Panc1 (cell line): Measurements from ENCODE around the gene WWOX. TPM values are rescaled to one million over a fixed set of nuclear protein-coding genes. Genes with fewer than 3 reads are reported as not detected.

Experiments
- ATAC-seq: fragments of 200-7000 bp; cut with Tn5 transposase; 2 replicates; pipeline ENCODE4 v1.9.1; 2020; ENCODE audit warnings: mild to moderate bottlenecking, moderate library complexity
- BruUV-seq: library from RNA; stranded (reverse); fragments of 400-500 nt; replicated peaks from 2 replicates; lab custom pipeline; 2021; lab: Mats Ljungman, UMichigan
- CTCF ChIA-PET: fragments of 300-600 bp; sonication (Branson Sonifier 250); formaldehyde crosslinking; loops from one replicate; lab custom pipeline; 2022; ENCODE audit warnings: antibody characterized with exemption; lab: Charles Lee
- POLR2A ChIA-PET: fragments of 300-600 bp; sonication (Branson Sonifier 250); formaldehyde crosslinking; loops from one replicate; lab custom pipeline; 2022; ENCODE audit warnings: antibody characterized with exemption; lab: Charles Lee
- DNase-seq: peaks from one replicate; pipeline ENCODE4 v3.0.0-alpha.2; 2010; ENCODE audit warnings: low read depth, low spot score
- H3K27ac ChIP-seq: 2 replicates; pipeline ENCODE4 v1.5.1; 2011; ENCODE audit warnings: mild to moderate bottlenecking, low read length, inconsistent platforms
- H3K27me3 ChIP-seq: fragments of 200-500 bp; sonication (Bioruptor generic); 2 replicates; pipeline ENCODE4 v1.6.0; 2014; ENCODE audit warnings: low read length, inconsistent platforms; ENCODE audit not compliant: control insufficient read depth, insufficient read depth
- H3K36me3 ChIP-seq: fragments of 200-500 bp; sonication (Bioruptor generic); 2 replicates; pipeline ENCODE4 v1.5.1; 2014; ENCODE audit warnings: inconsistent platforms, mild to moderate bottlenecking, low read length, moderate library complexity; ENCODE audit not compliant: control insufficient read depth, insufficient read depth
- H3K4me1 ChIP-seq: 2 replicates; pipeline ENCODE4 v1.5.1; 2011; ENCODE audit warnings: inconsistent platforms, mild to moderate bottlenecking, low read length, moderate library complexity; ENCODE audit not compliant: control insufficient read depth, insufficient read depth
- H3K4me3 ChIP-seq, 2 experiments: 2 replicates each; pipeline ENCODE4 v1.5.1; 2011 to 2012; ENCODE audit warnings: low read depth in 2 of 2, low read length in 2 of 2, mild to moderate bottlenecking in 2 of 2, inconsistent platforms in 1 of 2, moderate library complexity in 1 of 2
- H3K9me3 ChIP-seq: fragments of 200-500 bp; sonication (Bioruptor generic); 2 replicates; pipeline ENCODE4 v1.5.1; 2014; ENCODE audit warnings: low read depth, mild to moderate bottlenecking, inconsistent platforms, low read length, moderate library complexity; ENCODE audit not compliant: control insufficient read depth, insufficient read depth
- POLR2AphosphoS5 ChIP-seq: IDR thresholded peaks from 2 replicates; pipeline ENCODE4 v1.6.1; 2012; ENCODE audit warnings: mild to moderate bottlenecking, low read depth, low read length, moderate library complexity
- REST ChIP-seq, 2 experiments: IDR thresholded peaks; 2 replicates each; pipeline ENCODE4 v1.6.1; 2011 to 2012; ENCODE audit warnings: low read depth in 2 of 2, control low read depth in 1 of 2, low read length in 1 of 2, mild to moderate bottlenecking in 1 of 2, moderate library complexity in 1 of 2; ENCODE audit not compliant: insufficient read depth in 1 of 2
- SIN3A ChIP-seq: IDR thresholded peaks from 2 replicates; pipeline ENCODE4 v1.6.1; 2012; ENCODE audit warnings: low read depth, mild to moderate bottlenecking, low read length, moderate library complexity, borderline replicate concordance; ENCODE audit not compliant: insufficient read depth
- TCF7L2 ChIP-seq: IDR thresholded peaks from 2 replicates; pipeline ENCODE4 v1.6.1; 2011; ENCODE audit warnings: mild to moderate bottlenecking, low read depth, low read length, inconsistent platforms
- in situ Hi-C: cut with HindIII; loops from 2 replicates; pipeline ENCODE4 v1.10.0; 2016; ENCODE audit warnings: low sequenced_read_pairs, low pct_unique_long_range_greater_than_20kb
- intact Hi-C: fragments of 100-400 bp; cut with micrococcal nuclease; formaldehyde crosslinking; loops from one replicate; pipeline ENCODE4 v1.10.0; 2022; ENCODE audit not compliant: unreplicated experiment
- total RNA-seq: library from RNA; stranded (reverse); gene quantifications from one replicate; pipeline ENCODE4 v1.2.1, GENCODE V29; 2021; ENCODE audit not compliant: unreplicated experiment
- TF ChIP-seq, protein P1 (sequence below): fragments of 450-650 bp; IDR thresholded peaks from 2 replicates; pipeline ENCODE4 v1.5.1; 2017; ENCODE audit warnings: mild to moderate bottlenecking

WWOX gene
- total RNA-seq, 1 experiment from 2014 or later = 12.5 TPM

GRCh38 chr16:78693496-78693895, 594.0 kb downstream of the WWOX start:
- H3K4me1 ChIP-seq = no peaks in the 10 kb centered on the region
- BruUV-seq = no TSS peak
- H3K27me3 ChIP-seq = no peaks in the 10 kb centered on the region
- ChIA-PET POLR2A (no interaction called here), CTCF (no interaction called here)
- H3K36me3 ChIP-seq = no peaks in the 10 kb centered on the region
- in situ Hi-C loops = no loop called here
- ATAC-seq = no peak
- H3K9me3 ChIP-seq = no peaks in the 10 kb centered on the region
- no peak overlapping the region for H3K27ac ChIP-seq
- no peak for DNase-seq
- intact Hi-C loops = no loop called here
- no peak overlapping the region for H3K4me3 ChIP-seq
- TF ChIP-seq, protein P1, sequence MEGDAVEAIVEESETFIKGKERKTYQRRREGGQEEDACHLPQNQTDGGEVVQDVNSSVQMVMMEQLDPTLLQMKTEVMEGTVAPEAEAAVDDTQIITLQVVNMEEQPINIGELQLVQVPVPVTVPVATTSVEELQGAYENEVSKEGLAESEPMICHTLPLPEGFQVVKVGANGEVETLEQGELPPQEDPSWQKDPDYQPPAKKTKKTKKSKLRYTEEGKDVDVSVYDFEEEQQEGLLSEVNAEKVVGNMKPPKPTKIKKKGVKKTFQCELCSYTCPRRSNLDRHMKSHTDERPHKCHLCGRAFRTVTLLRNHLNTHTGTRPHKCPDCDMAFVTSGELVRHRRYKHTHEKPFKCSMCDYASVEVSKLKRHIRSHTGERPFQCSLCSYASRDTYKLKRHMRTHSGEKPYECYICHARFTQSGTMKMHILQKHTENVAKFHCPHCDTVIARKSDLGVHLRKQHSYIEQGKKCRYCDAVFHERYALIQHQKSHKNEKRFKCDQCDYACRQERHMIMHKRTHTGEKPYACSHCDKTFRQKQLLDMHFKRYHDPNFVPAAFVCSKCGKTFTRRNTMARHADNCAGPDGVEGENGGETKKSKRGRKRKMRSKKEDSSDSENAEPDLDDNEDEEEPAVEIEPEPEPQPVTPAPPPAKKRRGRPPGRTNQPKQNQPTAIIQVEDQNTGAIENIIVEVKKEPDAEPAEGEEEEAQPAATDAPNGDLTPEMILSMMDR = no peak
- TF ChIP-seq POLR2AphosphoS5 (no peak), REST (IDR thresholded peaks at IDR 0.05; ENCODE audit: insufficient read depth in 1 of 2, low read depth in 2 of 2, low read length in 1 of 2) (no peak), TCF7L2 (no peak), SIN3A (no peak)

DNA sequence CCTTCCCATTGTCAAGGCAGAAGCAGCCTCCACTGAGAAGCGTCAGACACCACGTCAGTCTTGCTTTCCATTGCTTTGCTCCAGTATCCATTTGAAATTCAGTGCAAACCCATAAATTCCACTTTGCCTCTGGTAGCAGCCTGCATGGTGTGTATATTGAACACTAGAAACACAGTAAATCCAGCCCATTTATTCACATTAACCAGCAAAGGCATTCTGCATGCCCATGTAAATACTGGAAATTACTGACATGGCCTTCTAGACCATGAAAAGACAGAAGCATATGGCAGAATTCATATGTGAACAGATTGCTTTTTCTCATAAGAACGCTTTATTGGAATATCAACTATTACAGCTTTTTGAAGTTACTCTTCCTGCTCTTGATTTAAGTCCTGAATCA, 595.0 kb downstream of the WWOX start:
- ATAC-seq (no peak), DNase-seq (no peak)
- no TSS peak for BruUV-seq
- Histone ChIP-seq H3K27me3 (no peaks in the 10 kb centered on the region), H3K36me3 (no peaks in the 10 kb centered on the region), H3K27ac (no peak overlapping the region), H3K9me3 (no peaks in the 10 kb centered on the region), H3K4me1 (no peaks in the 10 kb centered on the region), H3K4me3 (no peak overlapping the region)
- in situ Hi-C loops (no loop called here), intact Hi-C loops (no loop called here)
- CTCF ChIA-PET = no interaction called here
- POLR2A ChIA-PET = no interaction called here
- TF ChIP-seq TCF7L2 (no peak), REST (IDR thresholded peaks at IDR 0.05; ENCODE audit: insufficient read depth in 1 of 2, low read depth in 2 of 2, low read length in 1 of 2) (no peak), SIN3A (no peak), POLR2AphosphoS5 (no peak)
- TF ChIP-seq, protein P1 = no peak
